OCI-LY7 (cell line): ENCODE measurements around the gene TMIGD2. TPM values are rescaled to one million over a fixed set of nuclear protein-coding genes. Genes with fewer than 3 reads are reported as not detected.

Experiments
- BruUV-seq: library from RNA; stranded (reverse); fragments of 400-500 nt; replicated peaks from 2 replicates; lab custom pipeline; 2021; lab: Mats Ljungman, UMichigan
- CTCF ChIA-PET: fragments of 300-600 bp; sonication (Branson Sonifier 250); formaldehyde crosslinking; loops from one replicate; lab custom pipeline; 2022; ENCODE audit warnings: antibody characterized with exemption; ENCODE audit not compliant: unreplicated experiment; lab: Charles Lee
- POLR2A ChIA-PET: fragments of 300-600 bp; sonication (Branson Sonifier 250); formaldehyde crosslinking; loops from one replicate; lab custom pipeline; 2022; ENCODE audit warnings: antibody characterized with exemption; lab: Charles Lee
- DNase-seq: peaks from one replicate; pipeline ENCODE4 v3.0.0-alpha.2; 2015; ENCODE audit warnings: low spot score
- H2AFZ ChIP-seq: fragments of 200-600 bp; sonication (generic), shearing (Covaris generic); 2 replicates; pipeline ENCODE4 v1.6.1; 2014; ENCODE audit warnings: mild to moderate bottlenecking, antibody characterized with exemption, low read length, moderate library complexity
- H3K27ac ChIP-seq: fragments of 200-600 bp; sonication (generic); 2 replicates; pipeline ENCODE4 v1.5.1; 2014; ENCODE audit warnings: mixed run types, low read depth, mild to moderate bottlenecking, moderate library complexity, low read length, inconsistent platforms; ENCODE audit not compliant: poor library complexity, severe bottlenecking
- H3K36me3 ChIP-seq: fragments of 200-600 bp; sonication (generic); 2 replicates; pipeline ENCODE4 v1.6.1; 2014; ENCODE audit warnings: mild to moderate bottlenecking, antibody characterized with exemption, low read length, moderate library complexity, mixed read lengths; ENCODE audit not compliant: insufficient read depth
- H3K4me1 ChIP-seq: fragments of 200-600 bp; sonication (generic); 2 replicates; pipeline ENCODE4 v1.5.1; 2014; ENCODE audit warnings: mild to moderate bottlenecking, low read length; ENCODE audit not compliant: insufficient read depth, poor library complexity, severe bottlenecking
- H3K4me2 ChIP-seq: fragments of 200-600 bp; sonication (generic); 2 replicates; pipeline ENCODE4 v1.6.1; 2014; ENCODE audit warnings: mild to moderate bottlenecking, low read length
- H3K4me3 ChIP-seq: fragments of 200-600 bp; sonication (generic); 2 replicates; pipeline ENCODE4 v1.5.1; 2014; ENCODE audit warnings: mild to moderate bottlenecking, low read depth, low read length; ENCODE audit not compliant: poor library complexity, severe bottlenecking
- H3K79me2 ChIP-seq: fragments of 200-600 bp; sonication (generic); 2 replicates; pipeline ENCODE4 v1.6.1; 2016; ENCODE audit warnings: low read depth, mild to moderate bottlenecking, low read length, moderate library complexity, mixed read lengths; ENCODE audit not compliant: insufficient read depth
- H3K9me2 ChIP-seq: fragments of 200-600 bp; sonication (generic); 2 replicates; pipeline ENCODE4 v1.6.1; 2016; ENCODE audit warnings: mild to moderate bottlenecking, low read length, mixed read lengths; ENCODE audit not compliant: insufficient read depth
- H3K9me3 ChIP-seq: fragments of 200-600 bp; sonication (generic); 2 replicates; pipeline ENCODE4 v1.6.1; 2014; ENCODE audit warnings: mild to moderate bottlenecking, mixed run types, low read length, mixed read lengths
- H4K20me1 ChIP-seq: fragments of 200-600 bp; sonication (generic); 2 replicates; pipeline ENCODE4 v1.6.1; 2014; ENCODE audit warnings: mild to moderate bottlenecking, antibody characterized with exemption, low read length, moderate library complexity, mixed read lengths; ENCODE audit not compliant: insufficient read depth
- EZH2phosphoT487 ChIP-seq: fragments of 200-600 bp; sonication (generic); IDR thresholded peaks from 2 replicates; pipeline ENCODE4 v1.6.1; 2018; ENCODE audit warnings: low read depth, borderline replicate concordance, mild to moderate bottlenecking, mixed run types, antibody characterized with exemption, low read length, moderate library complexity, mixed read lengths
- intact Hi-C: fragments of 100-400 bp; cut with micrococcal nuclease; formaldehyde crosslinking; loops from one replicate; pipeline ENCODE4 v1.10.0; 2022; ENCODE audit not compliant: unreplicated experiment
- total RNA-seq, 2 experiments: library from RNA; depleted of rRNA in 1 of 2; stranded (reverse); fragments of >200 nt in 1 of 2; shearing (Covaris generic) in 1 of 2; gene quantifications; 2 replicates each; pipeline ENCODE4 v1.2.3, GENCODE V29; 2014 to 2022
- TF ChIP-seq, protein P1 (sequence below): fragments of 200-600 bp; sonication (generic); conservative IDR thresholded peaks from 2 replicates; pipeline ENCODE4 v1.5.1; 2014; ENCODE audit warnings: mild to moderate bottlenecking, antibody characterized with exemption, low read length, moderate library complexity, mixed read lengths

Gene TMIGD2
- total RNA-seq, 2 experiments from 2014 or later, result 0.44 to 2.7 TPM

DNA sequence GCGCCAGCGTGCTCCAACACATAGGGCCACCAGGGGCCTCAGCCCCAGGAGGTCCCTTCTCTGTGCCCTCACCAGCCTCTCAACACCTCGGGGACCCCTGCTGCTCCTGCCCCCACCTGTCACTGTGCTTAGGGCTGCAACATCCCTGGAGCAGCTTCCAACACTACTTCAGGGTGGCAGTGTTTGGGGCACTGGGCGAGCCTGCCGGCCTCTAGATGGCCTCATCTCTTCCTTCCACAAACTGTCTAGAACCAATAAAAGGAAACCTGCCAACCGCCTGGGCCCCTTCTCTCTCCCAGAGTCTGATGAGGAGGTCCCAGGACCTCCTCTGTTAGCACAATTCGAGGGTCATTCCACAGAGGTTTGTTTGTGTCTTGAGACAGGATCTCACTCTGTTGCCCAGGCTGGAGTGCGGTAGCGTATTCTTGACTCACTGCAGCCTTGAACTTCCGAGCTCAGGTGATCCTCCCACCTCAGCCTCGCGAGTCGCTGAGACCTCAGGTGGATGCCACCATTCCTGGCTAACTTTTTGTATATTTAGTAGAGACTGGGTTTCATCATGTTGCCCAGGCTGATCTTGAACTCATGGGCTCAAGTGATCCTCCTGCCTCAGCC lies 33.3 kb downstream of the TMIGD2 start:
- H3K9me2 ChIP-seq, result no peaks in the 10 kb centered on the region
- no peak overlapping the region for H3K4me3 ChIP-seq
- no peak overlapping the region for H3K4me2 ChIP-seq
- no TSS peak for BruUV-seq
- peaks cover 63% of the 10 kb centered on the region for H3K36me3 ChIP-seq
- H3K4me1 ChIP-seq, result no peaks in the 10 kb centered on the region
- H2AFZ ChIP-seq, result no peak overlapping the region
- H4K20me1 ChIP-seq, result no peaks in the 10 kb centered on the region
- no peaks in the 10 kb centered on the region for H3K9me3 ChIP-seq
- no peak overlapping the region for H3K27ac ChIP-seq
- ChIA-PET POLR2A (no interaction called here), CTCF (no interaction called here)
- intact Hi-C loops, result no loop called here
- TF ChIP-seq EZH2phosphoT487, result no peak
- TF ChIP-seq, protein P1, sequence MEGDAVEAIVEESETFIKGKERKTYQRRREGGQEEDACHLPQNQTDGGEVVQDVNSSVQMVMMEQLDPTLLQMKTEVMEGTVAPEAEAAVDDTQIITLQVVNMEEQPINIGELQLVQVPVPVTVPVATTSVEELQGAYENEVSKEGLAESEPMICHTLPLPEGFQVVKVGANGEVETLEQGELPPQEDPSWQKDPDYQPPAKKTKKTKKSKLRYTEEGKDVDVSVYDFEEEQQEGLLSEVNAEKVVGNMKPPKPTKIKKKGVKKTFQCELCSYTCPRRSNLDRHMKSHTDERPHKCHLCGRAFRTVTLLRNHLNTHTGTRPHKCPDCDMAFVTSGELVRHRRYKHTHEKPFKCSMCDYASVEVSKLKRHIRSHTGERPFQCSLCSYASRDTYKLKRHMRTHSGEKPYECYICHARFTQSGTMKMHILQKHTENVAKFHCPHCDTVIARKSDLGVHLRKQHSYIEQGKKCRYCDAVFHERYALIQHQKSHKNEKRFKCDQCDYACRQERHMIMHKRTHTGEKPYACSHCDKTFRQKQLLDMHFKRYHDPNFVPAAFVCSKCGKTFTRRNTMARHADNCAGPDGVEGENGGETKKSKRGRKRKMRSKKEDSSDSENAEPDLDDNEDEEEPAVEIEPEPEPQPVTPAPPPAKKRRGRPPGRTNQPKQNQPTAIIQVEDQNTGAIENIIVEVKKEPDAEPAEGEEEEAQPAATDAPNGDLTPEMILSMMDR, result no peak
- no peaks in the 10 kb centered on the region for H3K79me2 ChIP-seq
- DNase-seq, result no peak

DNA sequence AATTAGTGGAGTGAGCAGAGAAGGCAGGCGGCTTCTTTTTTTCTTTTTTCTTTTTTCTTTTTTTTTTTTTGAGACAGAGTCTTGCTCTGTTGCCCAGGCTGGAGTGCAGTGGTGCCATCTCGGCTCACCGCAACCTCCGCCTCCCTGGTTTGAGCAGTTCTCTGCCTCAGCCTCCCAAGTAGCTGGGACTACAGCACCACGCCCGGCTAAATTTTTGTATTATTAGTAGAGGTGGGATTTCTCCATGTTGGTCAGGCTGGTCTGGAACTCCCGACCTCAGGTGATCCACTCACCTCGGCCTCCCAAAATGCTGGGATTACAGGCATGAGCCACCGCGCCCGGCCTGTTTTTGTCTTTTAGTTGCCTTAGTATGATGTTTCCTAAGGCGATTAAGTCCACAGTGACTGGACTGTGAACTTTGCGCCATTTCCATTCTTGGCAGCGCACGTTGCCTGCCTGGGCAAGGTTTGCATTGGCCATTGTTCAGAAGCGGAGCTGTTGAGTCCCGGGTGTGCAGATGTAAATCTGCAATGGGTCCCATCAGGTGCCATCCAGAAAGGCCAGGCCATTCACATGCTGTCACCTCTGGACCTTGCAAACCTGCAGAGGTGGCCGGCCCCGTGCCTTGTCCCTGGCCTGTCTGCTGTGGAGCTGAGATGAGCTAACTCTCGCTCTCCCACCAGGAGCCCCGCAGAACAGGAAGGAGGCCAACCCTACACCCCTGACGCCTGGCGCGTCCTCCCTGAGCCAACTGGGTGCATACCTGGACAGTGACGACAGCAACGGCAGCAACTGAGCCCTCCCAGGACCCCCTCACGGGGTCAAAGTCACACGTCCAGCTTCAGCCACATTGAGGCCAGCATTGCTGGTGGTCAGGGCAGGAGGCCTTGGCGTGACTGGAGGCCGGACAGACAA lies 34.0 kb downstream of the TMIGD2 start:
- DNase-seq, result no peak
- ChIA-PET POLR2A (no interaction called here), CTCF (interaction anchor here (0.6 to 0.7 kb wide), 4 partner anchors 28 to 1256 kb away, joined by 3 to 10 read pairs (median 6); partner anchors contain the start of gene MPND)
- no peaks in the 10 kb centered on the region for H3K9me2 ChIP-seq
- H3K27ac ChIP-seq, result no peak overlapping the region
- TSS peak; percentile 46 for BruUV-seq
- H3K36me3 ChIP-seq, result peaks cover 69% of the 10 kb centered on the region
- H3K4me1 ChIP-seq, result no peaks in the 10 kb centered on the region
- H2AFZ ChIP-seq, result no peak overlapping the region
- H4K20me1 ChIP-seq, result no peaks in the 10 kb centered on the region
- no peak overlapping the region for H3K4me2 ChIP-seq
- no peaks in the 10 kb centered on the region for H3K79me2 ChIP-seq
- no peaks in the 10 kb centered on the region for H3K9me3 ChIP-seq
- intact Hi-C loops, result loop anchor here (1.0 kb wide), 1 partner anchor 84 kb away; no protein-coding TSS in a partner anchor
- H3K4me3 ChIP-seq, result no peak overlapping the region
- TF ChIP-seq, protein P1, result peak; percentile 1; the same call in 1 of the 2 replicates
- no peak for TF ChIP-seq EZH2phosphoT487
